GM12891 (cell line): Measurements from ENCODE around the gene ABCC3.

ENCODE experiments used
- DNase-seq: peaks from one replicate; pipeline ENCODE4 v3.0.0; 2011; ENCODE audit warnings: low spot score; ENCODE audit not compliant: insufficient read length
- FAIRE-seq: peaks from 2 replicates; lab custom pipeline; 2011; peaks lifted over from hg19 to GRCh38; lab: Jason Lieb, UNC
- PAX5 ChIP-seq: IDR thresholded peaks from 2 replicates; pipeline ENCODE4 v1.6.1; 2011; ENCODE audit warnings: low read length, moderate library complexity, mild to moderate bottlenecking; ENCODE audit not compliant: insufficient read depth, severe bottlenecking
- POLR2A ChIP-seq: IDR thresholded peaks from 2 replicates; pipeline ENCODE4 v1.6.1; 2011; ENCODE audit warnings: low read depth, low read length, control low read depth
- POLR2AphosphoS5 ChIP-seq: IDR thresholded peaks from 2 replicates; pipeline ENCODE4 v1.6.1; 2011; ENCODE audit warnings: low read depth, low read length, control low read depth
- POU2F2 ChIP-seq: IDR thresholded peaks from 2 replicates; pipeline ENCODE4 v1.6.1; 2011; ENCODE audit warnings: low read depth, mild to moderate bottlenecking, control low read depth, low read length, moderate library complexity
- SPI1 ChIP-seq: IDR thresholded peaks from 2 replicates; pipeline ENCODE4 v1.6.1; 2011; ENCODE audit warnings: low read depth, low read length, control low read depth
- TAF1 ChIP-seq: IDR thresholded peaks from 2 replicates; pipeline ENCODE4 v1.6.1; 2011; ENCODE audit warnings: low read depth, low read length, control low read depth

The ABCC3 gene

GRCh38 chr17:50627036-50627781 lies 7.5 kb upstream of the ABCC3 start:
- DNase-seq (no peak), FAIRE-seq (no peak)
- no peak for TF ChIP-seq TAF1
- TF ChIP-seq POU2F2: no peak
- no peak for TF ChIP-seq PAX5
- TF ChIP-seq POLR2A: no peak
- TF ChIP-seq POLR2AphosphoS5: no peak
- TF ChIP-seq SPI1: no peak

- no peak for FAIRE-seq
- no peak for DNase-seq
- TF ChIP-seq TAF1 (no peak), SPI1 (no peak), POLR2A (no peak), PAX5 (no peak), POU2F2 (no peak), POLR2AphosphoS5 (no peak)
Observed at GRCh38 chr17:50627782-50628601, 6.7 kb upstream of the ABCC3 start.

- FAIRE-seq: no peak
- TF ChIP-seq TAF1: no peak
- no peak for TF ChIP-seq POU2F2
- no peak for TF ChIP-seq SPI1
- TF ChIP-seq POLR2A: no peak
- no peak for TF ChIP-seq POLR2AphosphoS5
- no peak for TF ChIP-seq PAX5
- no peak for DNase-seq
Observed at GRCh38 chr17:50629902-50630301, 4.8 kb upstream of the ABCC3 start.

GRCh38 chr17:50630524-50631194 lies 4.0 kb upstream of the ABCC3 start:
- peak; percentile 79 for FAIRE-seq
- TF ChIP-seq TAF1 (no peak), PAX5 (no peak), POLR2A (no peak), POU2F2 (no peak)
- peak; percentile 65 for DNase-seq

- TF ChIP-seq POLR2A (no peak), POLR2AphosphoS5 (no peak), SPI1 (no peak), PAX5 (no peak), POU2F2 (no peak), TAF1 (no peak)
- no peak for DNase-seq
- FAIRE-seq: no peak
Observed at GRCh38 chr17:50631195-50631907, 3.3 kb upstream of the ABCC3 start.

- no peak for DNase-seq
- no peak for FAIRE-seq
- TF ChIP-seq TAF1 (no peak), POLR2A (no peak), POLR2AphosphoS5 (no peak), SPI1 (no peak), POU2F2 (no peak), PAX5 (no peak)
Observed at GRCh38 chr17:50631908-50632571, 2.6 kb upstream of the ABCC3 start.

GRCh38 chr17:50632637-50633036 lies 2.0 kb upstream of the ABCC3 start:
- TF ChIP-seq POLR2A: no peak
- DNase-seq (no peak), FAIRE-seq (no peak)

GRCh38 chr17:50633683-50634082 lies 998 bp upstream of the ABCC3 start:
- TF ChIP-seq TAF1 (no peak), POU2F2 (no peak), SPI1 (no peak), POLR2A (no peak), PAX5 (no peak), POLR2AphosphoS5 (no peak)
- DNase-seq (no peak), FAIRE-seq (no peak)

- DNase-seq (no peak), FAIRE-seq (no peak)
- TF ChIP-seq POLR2A (no peak), POLR2AphosphoS5 (no peak), TAF1 (no peak)
Observed at GRCh38 chr17:50634915-50635731, 442 bp downstream of the ABCC3 start.
